Common myeloid progenitor, CD34-positive (primary cell): ENCODE results near the gene WHRN.

Experiments
- CTCF ChIA-PET: fragments of 350-600 bp; sonication (Branson Sonifier 250); formaldehyde crosslinking; loops from one replicate; lab custom pipeline; 2021; ENCODE audit warnings: antibody characterized with exemption; lab: Charles Lee
- POLR2A ChIA-PET: fragments of 350-600 bp; sonication (Branson Sonifier 250); formaldehyde crosslinking; loops from one replicate; lab custom pipeline; 2021; ENCODE audit warnings: antibody characterized with exemption; lab: Charles Lee
- DNase-seq, 3 donors: peaks; one replicate each; pipeline versions ENCODE4 v3.0.0 to v3.0.0-alpha.2; 2013
- H3K27ac ChIP-seq, 2 experiments: 1 replicate in 1 of 2; 2 replicates in 1 of 2; pipeline ENCODE4 v1.7.0; 2013; ENCODE audit warnings: inconsistent platforms in 2 of 2, low read length in 2 of 2, mild to moderate bottlenecking in 2 of 2, low read depth in 1 of 2, moderate library complexity in 1 of 2; ENCODE audit not compliant: severe bottlenecking in 2 of 2, insufficient read depth in 1 of 2, poor library complexity in 1 of 2
- H3K27me3 ChIP-seq, 5 experiments: replicated peaks in 2 of 5; 1 replicate in 3 of 5; 2 replicates in 2 of 5; pipeline versions ENCODE4 v1.6.1 to v1.7.0; 2013; ENCODE audit warnings: low read length in 4 of 5, mild to moderate bottlenecking in 2 of 5, moderate library complexity in 2 of 5, inconsistent platforms in 1 of 5; ENCODE audit not compliant: insufficient read depth in 5 of 5, control insufficient read depth in 4 of 5
- H3K36me3 ChIP-seq, 4 experiments: 1 replicate in 2 of 4; 2 replicates in 2 of 4; pipeline versions ENCODE4 v1.6.1 to v1.7.0; 2013; ENCODE audit warnings: low read length in 3 of 4, control low read depth in 1 of 4, mild to moderate bottlenecking in 1 of 4; ENCODE audit not compliant: control insufficient read depth in 4 of 4, insufficient read depth in 4 of 4
- H3K4me1 ChIP-seq, 4 experiments: 1 replicate in 3 of 4; 2 replicates in 1 of 4; pipeline versions ENCODE4 v1.6.1 to v1.7.1; 2013; ENCODE audit warnings: low read length in 3 of 4, mild to moderate bottlenecking in 3 of 4, control low read depth in 1 of 4, inconsistent platforms in 1 of 4, moderate library complexity in 1 of 4; ENCODE audit not compliant: control insufficient read depth in 4 of 4, insufficient read depth in 4 of 4; ENCODE audit errors: control extremely low read depth in 1 of 4
- H3K4me3 ChIP-seq, 7 experiments: 1 replicate in 4 of 7; 2 replicates in 3 of 7; pipeline versions ENCODE4 v1.5.1 to v1.7.0; 2013; ENCODE audit warnings: mild to moderate bottlenecking in 7 of 7, low read length in 6 of 7, moderate library complexity in 6 of 7, inconsistent platforms in 2 of 7, low read depth in 2 of 7, control low read depth in 1 of 7; ENCODE audit not compliant: insufficient read depth in 4 of 7, control insufficient read depth in 1 of 7; ENCODE audit errors: extremely low read depth in 1 of 7
- H3K9me3 ChIP-seq, 5 experiments: 1 replicate in 4 of 5; 2 replicates in 1 of 5; pipeline versions ENCODE4 v1.6.1 to v1.7.1; 2013; ENCODE audit warnings: low read length in 4 of 5, mild to moderate bottlenecking in 2 of 5, inconsistent platforms in 1 of 5, low read depth in 1 of 5, moderate library complexity in 1 of 5; ENCODE audit not compliant: control insufficient read depth in 4 of 5, insufficient read depth in 2 of 5; ENCODE audit errors: control extremely low read depth in 1 of 5
- WGBS: methylation state at CpG from one replicate; pipeline ENCODE4 v1.1.5; 2013; ENCODE audit not compliant: insufficient coverage; 5-methylcytosine and 5-hydroxymethylcytosine counted together

WHRN gene

DNA sequence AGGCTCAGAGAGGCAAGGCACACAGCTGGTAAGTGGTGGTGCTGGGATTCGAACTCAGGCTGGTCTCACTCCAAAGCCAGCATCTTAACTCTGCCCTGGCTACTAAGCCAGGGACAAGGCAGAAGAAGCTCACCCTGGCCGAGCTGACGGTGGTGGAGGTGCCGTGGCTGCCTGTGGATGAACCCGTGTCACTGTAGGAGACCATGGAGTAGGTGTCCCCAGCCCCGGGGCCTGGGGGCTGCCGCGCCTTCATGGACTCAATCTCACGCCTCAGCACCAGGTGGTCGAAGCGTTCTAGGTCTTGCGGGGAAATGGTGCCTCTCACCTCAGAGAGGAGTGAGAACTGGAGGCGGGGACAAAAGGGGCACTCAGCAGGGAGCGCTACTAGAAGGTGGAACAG, 82.1 kb downstream of the WHRN start:
- H3K9me3 ChIP-seq, result no peaks in the 10 kb centered on the region
- H3K27me3 ChIP-seq, result no peaks in the 10 kb centered on the region
- H3K36me3 ChIP-seq, result no peaks in the 10 kb centered on the region
- no peak overlapping the region for H3K4me3 ChIP-seq
- whole genome bisulfite sequencing, result over 99% methylated on average over 11 of the region's 14 CpGs
- CTCF ChIA-PET, result interaction anchor here (1.7 to 5.9 kb wide), 3 partner anchors 13 to 20 kb away, joined by 6 to 43 read pairs (median 6); no protein-coding TSS in a partner anchor
- POLR2A ChIA-PET, result no interaction called here
- H3K4me1 ChIP-seq, result no peaks in the 10 kb centered on the region
- DNase-seq, result no peak
- no peak overlapping the region for H3K27ac ChIP-seq

DNA sequence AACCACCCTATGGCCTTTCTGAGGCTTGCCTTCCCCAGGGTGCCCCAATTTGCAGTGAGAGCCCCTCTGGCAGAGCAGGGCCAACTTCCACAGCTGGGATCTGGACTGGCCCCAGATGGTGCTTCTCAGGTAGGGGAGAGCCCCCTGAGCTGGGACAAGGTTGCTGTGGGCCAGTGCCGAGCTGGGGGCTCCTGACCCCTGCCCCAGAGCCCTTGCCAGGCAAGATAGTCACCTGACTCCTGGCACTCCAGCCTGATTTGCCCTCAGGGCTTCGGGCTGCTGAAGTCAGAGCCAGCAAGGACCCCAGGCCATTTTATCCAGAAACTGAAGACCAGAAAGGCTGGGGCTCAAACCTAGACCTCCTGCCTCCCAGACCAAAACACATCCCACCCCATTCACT, 84.1 kb downstream of the WHRN start:
- Histone ChIP-seq H3K36me3 (no peaks in the 10 kb centered on the region), H3K9me3 (no peaks in the 10 kb centered on the region), H3K4me3 (no peak overlapping the region), H3K4me1 (no peaks in the 10 kb centered on the region), H3K27me3 (no peaks in the 10 kb centered on the region), H3K27ac (no peak overlapping the region)
- ChIA-PET CTCF (interaction anchor here (0.9 to 5.9 kb wide), 3 partner anchors 13 to 130 kb away, joined by 3 to 43 read pairs (median 3); no protein-coding TSS in a partner anchor), POLR2A (no interaction called here)
- DNase-seq, result no peak
- 90% methylated on average over 1 of the region's 2 CpGs for WGBS

GRCh38 chr9:114419796-114420195, 85.5 kb downstream of the WHRN start:
- POLR2A ChIA-PET, result no interaction called here
- CTCF ChIA-PET, result interaction anchor here (1.0 to 5.9 kb wide), 7 partner anchors 12 to 319 kb away, joined by 3 to 43 read pairs (median 3); no protein-coding TSS in a partner anchor
- H3K27ac ChIP-seq, result no peak overlapping the region
- H3K4me3 ChIP-seq, result no peak overlapping the region
- H3K4me1 ChIP-seq, result no peaks in the 10 kb centered on the region
- no peaks in the 10 kb centered on the region for H3K36me3 ChIP-seq
- DNase-seq, result no peak
- WGBS, result 100% methylated on average over 1 of the region's 8 CpGs
- H3K9me3 ChIP-seq, result no peaks in the 10 kb centered on the region
- H3K27me3 ChIP-seq, result no peaks in the 10 kb centered on the region

DNA sequence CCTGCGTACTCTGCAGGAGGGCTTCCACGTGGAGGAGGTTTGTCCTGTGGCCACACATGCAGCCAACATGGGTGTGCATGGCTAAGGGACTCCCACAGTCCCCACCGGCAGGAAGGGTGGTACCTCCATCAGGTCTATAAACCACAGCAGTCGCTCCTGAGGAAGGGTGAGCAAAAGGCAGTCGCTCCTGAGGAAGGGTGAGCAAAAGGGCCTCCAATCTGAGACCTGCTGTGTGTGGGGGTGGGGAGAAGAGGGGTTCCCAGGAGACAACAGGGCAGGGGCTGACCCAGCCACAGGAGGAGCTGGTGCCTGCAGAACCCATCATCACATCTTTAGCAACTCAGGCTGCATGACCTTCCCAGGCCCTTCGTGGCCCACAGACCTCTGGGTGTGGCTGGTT, 87.2 kb downstream of the WHRN start:
- H3K27ac ChIP-seq, result no peak overlapping the region
- no peak for DNase-seq
- H3K9me3 ChIP-seq, result no peaks in the 10 kb centered on the region
- peaks cover 0 to 10% (median 2%) of the 10 kb centered on the region in 4 experiments for H3K4me1 ChIP-seq
- no peaks in the 10 kb centered on the region for H3K36me3 ChIP-seq
- H3K27me3 ChIP-seq, result no peaks in the 10 kb centered on the region
- POLR2A ChIA-PET, result no interaction called here
- WGBS, result 92% methylated on average over 5 of the region's 6 CpGs
- CTCF ChIA-PET, result interaction anchor here (0.9 to 1.4 kb wide), 5 partner anchors 11 to 243 kb away, joined by 3 to 5 read pairs (median 3); no protein-coding TSS in a partner anchor
- no peak overlapping the region for H3K4me3 ChIP-seq

DNA sequence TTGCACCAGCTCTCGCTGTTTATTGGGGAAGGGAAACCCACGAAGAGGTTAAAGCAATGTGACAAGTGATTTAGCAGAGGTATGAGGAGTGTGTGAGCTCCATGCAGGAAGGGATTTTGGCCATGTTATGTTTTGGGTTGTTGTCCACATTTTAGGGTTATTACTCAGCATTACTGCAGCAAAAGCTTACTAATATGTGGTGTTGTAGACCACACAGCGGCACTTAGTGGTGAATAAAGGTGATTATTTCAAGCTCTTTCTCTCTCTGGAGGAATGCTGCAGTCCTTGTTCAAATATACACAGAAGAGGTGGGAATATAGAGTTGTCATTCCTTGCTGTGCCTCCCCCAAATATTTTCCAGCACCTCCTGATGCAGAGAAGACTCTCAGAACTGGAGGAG, 87.8 kb downstream of the WHRN start:
- 85% methylated on average over 3 of the region's 3 CpGs for WGBS
- no peak overlapping the region for H3K4me3 ChIP-seq

GRCh38 chr9:114416906-114417305, 88.4 kb downstream of the WHRN start:
- no peak for DNase-seq
- H3K9me3 ChIP-seq, result no peaks in the 10 kb centered on the region
- POLR2A ChIA-PET, result no interaction called here
- no peaks in the 10 kb centered on the region for H3K36me3 ChIP-seq
- no peaks in the 10 kb centered on the region for H3K27me3 ChIP-seq
- 90% methylated on average over 2 of the region's 2 CpGs for WGBS
- CTCF ChIA-PET, result interaction anchor here (1.0 to 1.1 kb wide), 2 partner anchors 11 to 245 kb away, joined by 3 read pairs; no protein-coding TSS in a partner anchor
- H3K4me3 ChIP-seq, result no peak overlapping the region
- H3K27ac ChIP-seq, result no peak overlapping the region
- peaks cover 0 to 10% (median 2%) of the 10 kb centered on the region in 4 experiments for H3K4me1 ChIP-seq

More for the DNA sequence above, 87.8 kb downstream of the WHRN start:
- Histone ChIP-seq H3K36me3 (no peaks in the 10 kb centered on the region), H3K27ac (no peak overlapping the region), H3K4me1 (peaks cover 0 to 10% (median 2%) of the 10 kb centered on the region in 4 experiments), H3K27me3 (no peaks in the 10 kb centered on the region), H3K9me3 (no peaks in the 10 kb centered on the region)
- DNase-seq, result no peak
- ChIA-PET POLR2A (no interaction called here), CTCF (interaction anchor here (0.9 to 1.1 kb wide), 3 partner anchors 12 to 244 kb away, joined by 3 read pairs; no protein-coding TSS in a partner anchor)

- H3K9me3 ChIP-seq, result no peaks in the 10 kb centered on the region
- peaks cover 0 to 10% (median 2%) of the 10 kb centered on the region in 4 experiments for H3K4me1 ChIP-seq
- H3K4me3 ChIP-seq, result no peak overlapping the region
- WGBS, result 57% methylated on average over 2 of the region's 5 CpGs
- no peaks in the 10 kb centered on the region for H3K36me3 ChIP-seq
- no peaks in the 10 kb centered on the region for H3K27me3 ChIP-seq
- POLR2A ChIA-PET, result no interaction called here
- H3K27ac ChIP-seq, result no peak overlapping the region
- DNase-seq, result no peak
- CTCF ChIA-PET, result interaction anchor here (0.9 to 3.4 kb wide), 4 partner anchors 11 to 29 kb away, joined by 3 to 15 read pairs (median 6); no protein-coding TSS in a partner anchor
Measured at GRCh38 chr9:114416290-114416689, 89.0 kb downstream of the WHRN start.
